Hematopoietic multipotent progenitor cell treated with erythropoietin and hydrocortisone succinate and interleukin-3 and kit ligand, for 15 days (in vitro differentiated cells): Measurements from ENCODE around the gene C1orf216.
A peak's percentile ranks its signal among the peaks of the same experiment; 100 is the strongest.
"Not testable (repeated sequence)": the region's sequence is repeated elsewhere in the genome, so short reads cannot be mapped to it uniquely, and the experiment has no call there.

Experiments used
- DNase-seq: peaks from one replicate; pipeline ENCODE4 v3.0.0-alpha.2; 2015; ENCODE audit warnings: low spot score

C1orf216 gene, protein sequence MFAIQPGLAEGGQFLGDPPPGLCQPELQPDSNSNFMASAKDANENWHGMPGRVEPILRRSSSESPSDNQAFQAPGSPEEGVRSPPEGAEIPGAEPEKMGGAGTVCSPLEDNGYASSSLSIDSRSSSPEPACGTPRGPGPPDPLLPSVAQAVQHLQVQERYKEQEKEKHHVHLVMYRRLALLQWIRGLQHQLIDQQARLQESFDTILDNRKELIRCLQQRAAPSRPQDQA

DNA sequence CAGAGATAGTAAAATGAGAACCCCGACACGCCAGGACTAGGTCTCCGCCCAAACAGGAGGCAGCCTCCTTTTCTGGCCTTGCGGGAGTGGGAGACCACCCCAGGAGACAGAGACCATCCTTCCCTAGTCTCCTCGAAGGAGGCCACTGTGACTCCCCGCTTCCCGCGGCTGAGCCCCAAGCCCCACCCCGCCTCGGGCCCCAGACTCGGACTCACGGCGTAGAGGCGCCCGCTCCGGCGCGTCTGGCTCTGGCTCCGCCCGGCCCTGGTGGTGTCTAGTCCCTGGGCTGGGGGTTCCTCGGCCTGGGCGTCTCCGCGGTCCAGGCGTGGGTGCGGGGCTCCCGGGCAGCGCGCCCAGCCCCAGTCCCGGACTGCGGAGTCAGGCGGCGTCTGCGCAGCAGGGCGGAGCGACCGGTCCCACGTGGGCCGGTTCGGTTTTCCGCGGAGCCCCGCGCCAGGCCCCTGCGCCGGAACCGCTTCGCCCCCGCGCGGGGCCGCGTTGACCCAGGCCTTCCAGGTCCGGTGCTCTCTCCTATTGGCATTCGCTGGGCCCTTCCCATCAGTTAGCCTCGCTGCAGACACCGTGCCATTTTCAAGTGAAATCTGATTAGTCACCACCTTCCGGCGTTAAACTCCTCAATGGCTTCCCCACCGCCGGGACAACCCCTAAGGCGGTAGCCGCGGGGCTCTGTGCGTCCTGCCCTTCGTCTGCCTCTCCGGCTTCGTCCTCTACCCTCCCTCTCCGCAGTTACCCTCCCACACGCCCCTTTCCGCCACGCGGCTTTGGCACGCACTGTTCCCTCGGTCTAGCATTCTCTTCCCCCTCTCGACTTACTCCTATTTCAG is at the start of gene C1orf216:
Gene C1orf216 (minus strand): TSS at position 393 of the 845 bp plus-strand sequence. CDS start 2,563 bp downstream, outside the sequence.
- DNase-seq, result peak; percentile 31

DNA sequence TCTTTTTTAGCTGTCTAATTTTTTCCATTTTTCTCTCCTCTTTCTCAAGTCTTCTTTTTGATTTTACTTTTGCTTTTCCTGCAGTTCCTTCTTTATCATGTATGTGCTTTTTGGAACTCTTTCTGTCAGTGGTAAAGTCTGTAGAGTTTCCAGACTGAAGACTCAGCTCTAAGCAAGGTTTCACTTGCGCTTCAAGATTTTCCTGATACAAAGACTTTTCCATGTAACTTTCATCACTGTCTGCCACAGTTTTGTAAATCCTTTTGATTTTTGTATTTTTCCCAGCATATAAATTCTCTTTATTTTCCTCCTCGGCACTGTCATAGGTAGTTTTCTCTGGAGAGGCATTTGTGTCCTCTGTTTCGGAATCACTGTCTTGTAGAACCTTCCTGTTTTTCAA is 45.6 kb upstream of the C1orf216 start:
- DNase-seq, result no peak

DNA sequence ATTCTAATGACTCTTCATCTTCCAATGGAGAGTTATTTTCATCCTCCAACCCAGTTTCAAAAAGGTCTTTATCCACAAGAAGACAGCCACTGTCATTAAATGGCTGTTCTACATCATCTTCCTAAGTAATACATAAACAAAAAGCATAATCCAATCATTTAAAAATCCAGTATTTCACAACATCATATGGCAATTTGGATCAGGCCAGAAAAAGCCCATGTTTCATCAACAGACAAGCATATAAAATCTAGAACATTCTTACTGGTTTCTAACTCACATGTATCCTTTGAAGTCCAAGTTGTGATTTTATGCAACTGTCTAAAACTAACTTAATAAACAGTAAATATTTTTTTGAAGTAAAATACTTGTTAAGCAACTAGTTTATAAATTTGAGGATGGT is 44.5 kb upstream of the C1orf216 start:
- no peak for DNase-seq

DNA sequence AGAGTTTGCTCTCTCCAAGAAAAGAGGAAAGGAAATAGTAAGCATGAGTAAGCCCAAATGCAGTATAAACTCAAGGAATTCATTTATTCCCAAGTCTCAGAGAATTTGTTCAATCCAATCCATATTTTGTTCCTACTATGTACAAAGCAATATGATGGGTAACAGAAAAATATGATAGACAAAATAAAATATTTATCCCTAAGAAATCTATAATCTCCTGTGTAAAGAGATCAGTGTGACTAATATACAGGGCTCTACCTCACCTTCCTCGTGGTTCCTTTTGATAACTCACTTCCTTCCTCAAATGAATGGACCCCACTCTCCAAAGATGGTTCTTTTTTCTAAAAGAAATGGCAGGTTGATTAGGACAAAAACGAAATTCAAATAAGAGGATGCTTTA is 43.5 kb upstream of the C1orf216 start:
- DNase-seq, result no peak

DNA sequence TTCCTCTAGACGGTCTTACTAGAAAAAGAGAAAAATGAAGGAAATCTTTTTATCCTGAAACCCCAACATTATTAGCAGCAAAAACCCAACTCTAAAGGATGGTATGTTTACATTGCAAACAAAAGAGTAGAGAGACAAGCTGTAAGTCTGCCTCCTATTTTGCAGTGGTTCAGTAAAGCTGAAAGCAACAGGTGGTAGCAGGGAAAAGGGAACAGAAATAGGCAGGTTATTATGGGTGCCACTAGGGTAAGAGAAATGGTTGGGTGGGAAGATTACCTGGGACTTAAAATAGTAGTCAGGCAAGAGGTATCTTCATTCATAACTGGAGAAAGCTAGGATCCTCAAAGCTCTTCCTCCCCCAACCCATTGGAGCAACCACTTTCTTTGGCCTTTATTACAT is 37.4 kb upstream of the C1orf216 start:
- DNase-seq, result no peak

DNA sequence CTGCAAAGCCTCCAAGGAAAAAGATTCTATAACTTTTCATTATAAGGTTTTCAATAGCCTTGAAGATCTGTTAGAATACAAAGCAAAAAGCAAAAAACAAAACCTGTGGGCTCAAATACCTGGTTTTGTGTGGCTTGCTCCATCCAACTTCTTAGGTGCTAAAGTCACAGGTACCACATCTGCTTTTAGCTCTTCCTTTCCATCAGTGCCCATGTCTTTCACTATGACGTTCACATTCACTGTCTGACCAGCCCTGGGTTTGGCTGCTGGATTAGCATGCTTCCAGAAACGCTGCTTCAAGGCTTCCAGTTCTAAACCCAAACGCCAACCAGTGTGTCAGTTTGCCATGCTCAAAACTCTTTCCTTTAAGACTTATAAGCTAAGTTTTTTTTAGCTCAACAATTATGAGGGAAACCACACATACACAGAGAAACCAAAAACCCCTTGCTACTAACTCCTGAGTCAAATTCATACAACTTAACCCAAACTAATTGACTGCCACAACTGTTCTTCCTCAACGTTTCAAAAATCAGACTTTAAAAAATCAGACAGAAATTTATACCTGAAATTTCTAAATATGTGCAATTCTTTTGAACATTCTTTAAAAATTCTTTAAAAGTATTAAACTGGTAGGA is 35.1 kb upstream of the C1orf216 start:
- DNase-seq, result no peak

DNA sequence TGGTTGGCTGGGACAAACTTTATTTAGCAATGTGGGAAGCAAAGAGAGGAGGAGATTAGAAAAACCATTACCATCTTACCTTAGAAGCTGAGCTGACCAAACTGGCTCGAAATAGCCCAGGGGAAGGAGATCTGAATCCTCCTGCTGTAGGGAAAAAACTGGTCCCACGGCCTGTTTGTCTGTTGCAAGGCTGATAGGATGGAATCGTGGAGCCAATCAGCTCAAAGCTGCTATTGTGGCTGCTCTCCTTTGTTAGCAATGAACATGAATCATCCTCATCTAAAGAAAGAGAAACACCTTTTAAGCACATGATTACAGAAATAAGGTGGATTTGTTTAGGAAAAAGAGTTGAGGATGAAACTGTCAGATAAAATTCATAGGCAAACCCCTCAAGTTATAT is 29.6 kb upstream of the C1orf216 start:
- DNase-seq, result no peak

DNA sequence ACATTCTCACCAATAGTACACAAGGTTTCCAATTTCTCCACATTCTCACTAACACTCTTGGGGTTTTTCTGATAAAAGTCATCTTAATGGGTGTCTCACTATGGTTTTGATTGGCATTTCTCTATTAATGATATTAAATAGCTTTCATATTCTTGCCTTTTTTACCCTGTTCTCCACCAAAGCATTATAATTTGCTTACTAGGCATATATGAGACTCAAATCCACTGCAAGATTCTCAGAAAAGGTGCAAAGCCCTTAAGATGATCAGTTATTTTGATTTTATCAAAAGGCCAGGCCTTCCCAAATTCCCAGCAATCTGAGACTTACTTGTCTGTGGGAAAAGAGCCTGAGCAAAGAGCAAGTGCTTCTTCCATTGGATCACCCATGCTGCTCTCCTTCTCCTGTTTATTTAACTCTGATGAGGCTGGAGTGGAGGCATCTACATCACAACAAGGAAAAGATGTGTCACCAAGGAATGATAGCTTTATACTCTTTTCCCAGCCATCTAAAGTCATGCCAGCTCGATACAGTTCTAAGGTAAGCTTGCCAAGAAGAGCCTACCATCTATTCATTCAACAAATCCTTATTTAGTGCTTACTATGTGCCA is 26.5 kb upstream of the C1orf216 start:
- DNase-seq, result no peak

DNA sequence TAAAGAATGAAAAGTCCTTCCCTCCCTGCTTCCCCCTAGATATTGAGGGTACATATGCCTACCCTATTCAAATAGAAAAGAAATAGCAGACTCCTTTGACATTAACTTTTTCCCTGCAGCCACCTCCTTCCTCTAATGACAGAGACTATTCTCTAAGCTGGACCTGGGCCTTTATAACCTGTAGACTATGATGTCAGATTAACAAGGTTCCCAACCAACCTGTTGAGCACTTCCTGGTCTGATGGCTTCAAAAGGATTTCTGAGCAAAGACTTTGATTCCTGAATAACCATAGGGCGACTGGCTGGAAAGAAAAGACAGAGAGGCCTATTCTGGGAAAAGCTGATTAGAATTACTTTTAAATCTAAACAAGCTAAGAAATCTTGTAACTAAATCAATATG is 18.4 kb upstream of the C1orf216 start:
- no peak for DNase-seq

DNA sequence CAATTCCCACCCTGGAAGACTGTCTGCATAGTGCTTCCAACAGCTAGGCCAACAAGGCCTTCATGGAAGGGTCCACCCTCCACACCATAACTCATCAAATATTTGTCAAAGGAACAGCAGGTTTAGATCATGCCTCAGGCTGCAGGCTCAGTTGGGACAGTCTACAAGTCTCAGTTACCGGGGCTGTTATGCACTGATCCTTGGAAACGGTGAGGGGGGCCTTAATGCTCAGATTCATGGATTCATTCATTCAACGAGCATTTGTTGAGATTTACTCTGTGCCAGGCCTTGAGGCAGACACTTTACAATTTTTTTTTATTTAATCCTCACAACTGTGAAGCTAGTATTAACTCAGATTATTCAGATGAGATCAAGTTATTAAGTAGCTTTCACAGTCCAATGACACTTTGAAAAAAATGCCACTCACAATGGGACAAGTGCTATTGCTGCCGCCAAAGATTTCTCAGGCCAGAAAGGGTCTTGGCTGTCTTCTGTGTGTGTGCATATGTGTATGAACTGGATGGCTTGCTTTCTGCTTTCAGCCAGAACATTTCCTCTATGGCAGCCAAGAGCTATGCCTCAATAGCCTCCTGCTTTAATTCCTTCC is 8.9 kb upstream of the C1orf216 start:
- DNase-seq, result no peak

DNA sequence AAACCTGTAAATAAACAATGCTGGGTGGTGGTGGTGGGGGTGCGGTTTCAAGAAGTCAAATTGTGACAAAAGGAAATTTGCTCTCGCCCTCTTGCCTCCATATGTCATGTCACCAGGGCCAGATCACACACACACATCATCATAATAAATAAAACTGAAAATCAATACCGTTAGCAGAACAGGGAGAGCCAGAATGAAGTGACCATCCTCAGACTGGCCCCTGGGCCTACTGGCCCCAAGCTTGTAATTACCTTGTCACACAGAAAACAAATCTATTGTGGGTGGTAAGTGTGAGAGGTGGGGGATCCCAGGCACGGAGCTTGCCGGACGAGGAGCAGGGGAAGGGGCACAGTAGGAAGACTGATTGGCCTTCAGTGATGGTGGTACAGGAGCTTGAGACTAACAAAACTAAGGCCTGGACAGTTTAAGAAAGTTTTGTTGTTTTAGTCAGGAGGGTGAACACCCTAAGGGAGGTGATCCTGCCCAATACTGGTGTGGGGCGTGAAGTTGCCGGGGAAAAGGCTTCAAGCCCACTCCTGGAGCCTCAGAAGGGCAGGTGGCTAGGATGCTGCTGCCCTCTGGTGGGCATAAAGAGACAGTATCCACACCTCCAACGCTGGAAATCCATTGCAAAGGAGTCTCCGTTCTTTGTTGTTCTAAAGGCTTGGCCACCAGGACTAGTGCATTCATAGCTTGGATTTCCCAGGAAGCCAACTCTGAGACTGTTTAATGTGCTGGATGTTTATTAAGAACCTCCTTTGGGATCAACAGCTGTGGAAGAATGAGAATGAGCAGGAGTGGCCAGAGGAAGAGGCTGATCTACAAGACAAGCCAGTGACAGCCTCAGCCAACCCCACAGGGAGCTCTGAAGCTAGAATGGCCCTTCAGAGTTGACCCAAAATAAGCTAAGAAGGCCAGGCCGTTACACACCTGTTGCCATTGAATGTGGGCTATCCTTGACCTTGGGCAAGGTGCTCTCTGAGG is 8.1 kb upstream of the C1orf216 start:
- DNase-seq, result peak; percentile 59

DNA sequence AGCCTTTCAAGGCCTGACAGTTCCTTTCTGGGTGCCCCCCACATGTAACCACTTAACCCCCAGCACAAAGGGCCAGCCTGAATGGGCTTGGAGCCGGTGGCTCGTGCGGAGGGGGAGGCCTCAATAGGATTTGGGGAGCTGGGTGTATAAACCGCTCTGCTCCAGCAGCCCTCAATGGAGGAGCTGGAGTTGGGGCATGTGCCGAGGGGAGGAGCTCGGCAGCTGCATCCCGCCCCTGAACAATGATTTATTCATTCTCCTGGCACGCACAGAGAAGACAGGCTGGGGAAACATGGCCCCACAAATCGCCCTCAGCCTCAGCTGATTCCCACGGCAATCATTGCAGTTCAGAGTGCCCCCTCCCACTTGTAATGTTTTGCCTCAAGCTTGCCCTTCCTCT is 6.9 kb upstream of the C1orf216 start:
- no peak for DNase-seq

DNA sequence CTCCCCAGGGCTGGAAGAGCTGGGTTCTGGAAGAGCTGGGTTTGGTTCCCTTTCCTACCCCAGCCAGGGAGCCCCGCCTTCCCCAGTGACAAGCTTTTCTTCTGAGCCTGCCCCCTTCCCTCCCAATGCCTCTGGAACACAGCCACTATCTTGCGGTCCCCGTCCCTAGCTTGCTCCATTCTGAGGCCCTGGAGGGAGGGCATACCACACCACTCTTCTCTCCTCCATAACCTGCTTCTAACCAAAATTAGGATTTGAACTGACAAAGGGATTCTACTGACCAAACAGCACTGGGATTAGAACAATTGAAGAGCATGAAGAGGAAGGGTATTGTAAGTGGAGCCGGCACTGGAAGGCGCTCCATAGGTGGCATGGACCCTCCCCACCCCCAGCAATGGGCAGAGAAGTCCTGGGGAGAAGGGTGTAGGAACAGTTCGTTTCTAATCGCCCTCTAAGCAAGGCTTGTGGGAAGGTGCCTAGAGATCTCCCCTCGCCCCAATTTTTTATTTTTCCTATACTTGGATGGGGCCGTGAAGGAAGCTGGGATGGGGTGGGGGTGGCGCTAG is 690 bp downstream of the C1orf216 start:
- peak; percentile 7 for DNase-seq

DNA sequence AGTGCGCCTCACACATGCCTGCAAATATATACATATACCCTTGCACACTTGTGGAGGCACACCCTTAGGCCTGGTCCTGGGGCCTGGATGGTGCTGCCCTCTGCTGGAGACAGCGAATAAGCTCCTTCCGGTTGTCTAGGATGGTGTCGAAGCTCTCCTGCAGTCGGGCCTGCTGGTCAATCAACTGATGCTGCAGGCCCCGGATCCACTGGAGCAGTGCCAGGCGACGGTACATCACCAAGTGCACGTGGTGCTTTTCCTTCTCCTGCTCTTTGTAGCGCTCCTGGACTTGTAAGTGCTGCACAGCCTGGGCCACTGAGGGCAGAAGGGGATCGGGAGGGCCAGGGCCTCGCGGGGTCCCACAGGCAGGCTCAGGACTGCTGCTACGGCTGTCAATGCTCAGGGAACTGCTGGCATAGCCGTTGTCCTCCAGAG is 3.1 kb downstream of the C1orf216 start:
- DNase-seq, result peak; percentile 81

DNA sequence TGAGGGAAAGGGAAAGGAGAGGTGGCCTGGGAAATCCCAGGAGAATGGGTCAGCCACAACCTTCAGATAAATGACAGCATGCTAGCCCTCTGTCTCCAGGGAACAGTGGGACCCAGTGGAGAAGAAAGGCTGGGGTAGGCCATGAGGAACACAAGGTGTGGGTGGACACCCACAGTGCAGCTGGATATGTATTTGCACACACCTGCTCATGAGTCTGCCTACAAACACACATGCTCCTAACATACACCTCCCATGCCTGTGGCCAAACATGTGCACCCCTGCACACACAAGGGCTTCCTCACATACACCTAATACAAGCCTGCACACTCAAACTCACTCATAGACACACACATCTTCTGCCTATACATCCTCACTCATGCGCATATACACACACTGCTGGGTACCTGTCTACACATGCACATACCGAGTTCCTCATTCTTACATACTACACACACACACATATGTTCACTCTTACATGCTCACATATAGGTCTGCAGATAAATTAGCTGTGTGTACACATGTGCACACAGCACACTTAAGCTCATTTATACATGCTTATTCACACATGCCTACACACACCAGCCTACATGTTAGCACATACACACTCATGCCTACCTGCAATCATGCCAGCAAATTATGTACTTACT is 3.6 kb downstream of the C1orf216 start:
- DNase-seq, result no peak

DNA sequence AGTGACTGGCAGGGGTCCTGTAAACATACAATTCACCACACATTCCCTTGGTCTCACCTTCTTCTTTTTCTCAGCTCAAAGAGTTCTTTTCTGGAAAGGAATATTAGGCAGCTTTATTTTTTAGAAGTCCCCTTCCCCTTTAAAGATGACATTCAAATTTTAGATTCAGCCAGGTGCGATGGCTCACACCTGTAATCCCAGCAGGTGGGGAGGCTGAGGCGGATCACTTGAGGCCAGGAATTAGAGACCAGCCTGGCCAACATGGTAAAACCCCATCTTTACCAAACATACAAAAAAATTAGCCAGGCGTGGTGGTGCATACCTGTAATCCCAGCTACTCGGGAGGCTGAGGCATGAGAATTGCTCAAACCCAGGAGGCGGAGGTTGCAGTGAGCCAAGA is 7.6 kb downstream of the C1orf216 start:
- not testable (repeated sequence) for DNase-seq

DNA sequence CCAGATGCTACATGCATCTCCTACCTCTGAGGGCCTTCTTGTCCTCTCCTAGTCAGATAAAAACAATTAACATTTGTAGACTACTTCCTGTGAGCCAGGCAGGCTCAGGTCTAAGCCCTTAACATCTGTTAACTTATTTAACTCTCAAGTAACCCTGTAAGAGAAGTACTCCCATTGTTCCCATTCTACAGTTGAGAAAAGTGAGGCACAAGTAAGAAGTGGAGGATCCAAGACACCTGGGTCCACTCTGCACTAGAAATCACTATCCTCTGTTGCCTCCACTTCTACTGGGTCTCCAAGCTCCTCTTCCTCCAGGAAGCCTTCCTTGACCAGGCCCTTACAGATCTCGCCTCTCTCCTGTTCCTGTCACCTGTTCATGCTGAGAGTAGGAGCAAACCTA is 9.7 kb downstream of the C1orf216 start:
- no peak for DNase-seq

DNA sequence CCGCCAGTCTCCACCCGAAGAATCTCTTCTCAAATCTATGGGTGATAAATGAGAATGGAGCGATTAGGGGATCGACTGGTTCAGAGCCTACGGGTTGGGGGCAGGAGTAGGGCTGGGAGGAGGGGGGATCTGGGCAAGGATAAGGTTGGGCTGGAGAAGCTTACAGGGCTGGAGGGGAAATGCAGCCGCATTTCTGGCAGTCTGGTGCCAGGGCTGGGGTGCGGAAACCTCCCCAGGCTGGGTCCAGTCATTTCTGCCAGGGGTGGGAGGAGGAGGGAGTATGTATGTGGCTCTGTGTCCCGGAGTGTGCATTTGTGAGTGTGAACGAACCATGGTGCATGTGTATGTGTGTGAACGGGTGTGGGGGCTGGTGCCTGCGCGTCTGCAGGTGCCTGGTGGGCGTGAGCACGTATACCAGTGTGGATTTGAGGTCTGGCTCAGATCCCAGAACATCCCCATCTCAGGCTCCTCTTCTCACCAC is 10.2 kb downstream of the C1orf216 start:
- no peak for DNase-seq

DNA sequence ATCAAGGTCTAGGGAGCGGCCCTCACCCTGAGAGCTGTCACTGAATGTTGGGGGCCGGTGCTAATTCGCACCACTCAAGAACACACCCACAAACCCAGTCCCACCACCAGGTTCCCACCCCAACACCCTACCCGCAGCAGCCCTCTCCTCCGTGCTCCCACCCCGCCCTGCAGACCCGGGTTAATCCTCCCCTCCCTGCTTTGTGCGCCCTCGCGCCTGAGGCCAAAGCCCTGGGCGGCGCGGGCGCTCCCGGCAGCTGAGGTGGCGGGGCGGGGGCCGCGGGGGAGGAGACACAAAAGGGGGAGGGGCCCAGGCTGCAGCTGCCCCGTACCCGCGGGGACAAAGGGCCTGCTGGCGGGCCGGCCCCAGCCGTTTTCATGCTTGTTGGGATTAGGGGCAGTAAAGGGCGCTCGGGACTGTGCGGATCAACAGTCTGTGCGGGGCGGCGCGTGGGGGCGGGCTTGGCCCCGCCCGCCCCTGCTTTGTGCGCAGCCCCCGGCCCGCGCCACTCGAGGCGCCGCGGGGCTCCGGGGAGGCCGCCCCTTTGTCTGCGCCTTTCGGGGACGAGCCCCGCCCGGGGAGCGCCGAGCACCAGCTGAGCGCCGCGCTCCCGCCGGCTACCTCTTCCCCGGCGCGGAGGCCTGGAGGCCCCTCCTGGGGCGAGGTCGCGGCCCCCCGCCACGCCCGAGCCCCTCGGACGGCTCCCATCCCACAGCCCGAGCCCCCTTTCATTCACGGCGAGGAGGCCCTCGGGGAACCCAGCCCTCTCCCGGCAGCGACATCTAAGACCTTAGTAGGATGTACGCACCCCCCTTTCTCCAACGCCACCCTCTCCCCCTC is 10.9 kb downstream of the C1orf216 start:
- DNase-seq, result no peak
